ENCODE data around the gene TGFBRAP1.

- TF ChIP-seq, protein P1, sequence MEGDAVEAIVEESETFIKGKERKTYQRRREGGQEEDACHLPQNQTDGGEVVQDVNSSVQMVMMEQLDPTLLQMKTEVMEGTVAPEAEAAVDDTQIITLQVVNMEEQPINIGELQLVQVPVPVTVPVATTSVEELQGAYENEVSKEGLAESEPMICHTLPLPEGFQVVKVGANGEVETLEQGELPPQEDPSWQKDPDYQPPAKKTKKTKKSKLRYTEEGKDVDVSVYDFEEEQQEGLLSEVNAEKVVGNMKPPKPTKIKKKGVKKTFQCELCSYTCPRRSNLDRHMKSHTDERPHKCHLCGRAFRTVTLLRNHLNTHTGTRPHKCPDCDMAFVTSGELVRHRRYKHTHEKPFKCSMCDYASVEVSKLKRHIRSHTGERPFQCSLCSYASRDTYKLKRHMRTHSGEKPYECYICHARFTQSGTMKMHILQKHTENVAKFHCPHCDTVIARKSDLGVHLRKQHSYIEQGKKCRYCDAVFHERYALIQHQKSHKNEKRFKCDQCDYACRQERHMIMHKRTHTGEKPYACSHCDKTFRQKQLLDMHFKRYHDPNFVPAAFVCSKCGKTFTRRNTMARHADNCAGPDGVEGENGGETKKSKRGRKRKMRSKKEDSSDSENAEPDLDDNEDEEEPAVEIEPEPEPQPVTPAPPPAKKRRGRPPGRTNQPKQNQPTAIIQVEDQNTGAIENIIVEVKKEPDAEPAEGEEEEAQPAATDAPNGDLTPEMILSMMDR (IDR thresholded peaks at IDR 0.05; ENCODE audit: low read length): no peak
- TF ChIP-seq EZH2phosphoT487 (IDR thresholded peaks at IDR 0.05; ENCODE audit: low read length): no peak
- no peak for TF ChIP-seq EZH2 (optimal IDR thresholded peaks at IDR 0.05; ENCODE audit: low read depth, low read length)
These were observed 77.3 kb downstream of the TGFBRAP1 start for GRCh38 chr2:105252271-105252670.
